ENCODE measurements around the gene CEP85.

The CEP85 gene

DNA sequence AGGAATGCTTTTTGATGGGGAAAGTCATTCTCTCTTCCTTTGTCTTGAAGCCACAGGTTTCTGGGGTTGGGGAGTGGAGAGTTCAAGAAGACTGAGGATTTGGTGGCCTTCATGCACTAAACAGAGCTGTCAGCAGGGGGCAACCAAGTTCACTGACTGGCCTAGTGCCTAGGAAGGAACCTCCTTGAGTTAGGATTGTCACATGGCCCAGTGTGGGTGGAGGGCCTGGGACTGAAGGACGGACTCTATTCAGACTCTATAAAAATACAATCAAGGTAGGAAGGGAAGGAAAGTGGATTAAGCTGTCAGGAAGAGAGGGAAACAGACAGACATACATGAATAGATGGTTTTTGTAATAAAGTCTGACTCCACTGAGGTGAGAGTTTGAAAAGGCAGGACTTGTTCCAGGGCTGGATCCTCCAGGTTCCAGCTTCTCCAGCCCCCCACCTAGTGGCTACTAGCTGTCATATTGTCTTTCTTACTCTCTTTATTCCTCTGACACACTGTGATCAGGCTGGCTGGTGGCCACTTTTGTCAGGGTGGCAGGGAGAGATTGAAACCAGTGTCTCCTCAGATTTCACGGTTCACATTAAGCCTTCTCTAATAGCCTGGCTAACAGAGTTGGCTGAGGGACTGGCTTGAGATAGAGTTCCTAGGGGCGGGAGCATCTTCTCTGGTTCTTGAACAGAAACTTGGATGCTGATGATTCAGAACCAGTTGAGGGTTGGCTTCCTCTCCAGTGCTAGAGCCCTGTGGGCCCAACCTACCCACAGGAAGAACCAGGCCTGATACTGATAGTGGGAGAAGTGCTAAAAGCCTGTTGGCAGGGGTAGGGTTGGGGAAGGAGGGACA is 41.8 kb downstream of the CEP85 start:
- peak; percentile 72 for DNase-seq (ENCODE audit: low read depth, low spot score)
- H3K4me3 ChIP-seq (ENCODE audit: low read length) = no peak overlapping the region

- DNase-seq (ENCODE audit: low read depth, low spot score) = no peak
- H3K4me3 ChIP-seq (ENCODE audit: low read length) = no peak overlapping the region
Measured at GRCh38 chr1:26276432-26276838, 42.4 kb downstream of the CEP85 start.

DNA sequence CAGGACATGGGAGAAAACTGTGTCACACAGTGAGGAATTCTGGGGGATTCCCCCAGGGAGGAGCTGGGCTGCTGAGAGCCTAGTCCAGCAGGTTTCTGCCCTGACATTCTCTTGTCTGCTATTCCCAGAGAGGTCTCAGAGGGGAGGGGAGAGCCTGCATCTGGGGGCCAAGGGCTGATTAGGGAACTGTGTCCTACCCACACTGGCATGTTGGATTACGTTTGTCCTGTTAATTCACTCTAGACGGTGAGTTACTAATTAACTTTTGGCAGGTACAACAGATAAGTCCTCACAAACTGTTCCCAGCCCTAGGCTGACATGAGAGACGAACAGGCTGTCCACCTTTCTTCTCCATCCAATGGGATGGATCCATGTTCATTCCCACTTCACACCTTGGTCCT is 43.3 kb downstream of the CEP85 start:
- no peak overlapping the region for H3K4me3 ChIP-seq (ENCODE audit: low read length)
- DNase-seq (ENCODE audit: low read depth, low spot score) = no peak

GRCh38 chr1:26277719-26278118 is 43.7 kb downstream of the CEP85 start:
- no peak overlapping the region for H3K4me3 ChIP-seq (ENCODE audit: low read length)
- DNase-seq (ENCODE audit: low read depth, low spot score) = no peak

DNA sequence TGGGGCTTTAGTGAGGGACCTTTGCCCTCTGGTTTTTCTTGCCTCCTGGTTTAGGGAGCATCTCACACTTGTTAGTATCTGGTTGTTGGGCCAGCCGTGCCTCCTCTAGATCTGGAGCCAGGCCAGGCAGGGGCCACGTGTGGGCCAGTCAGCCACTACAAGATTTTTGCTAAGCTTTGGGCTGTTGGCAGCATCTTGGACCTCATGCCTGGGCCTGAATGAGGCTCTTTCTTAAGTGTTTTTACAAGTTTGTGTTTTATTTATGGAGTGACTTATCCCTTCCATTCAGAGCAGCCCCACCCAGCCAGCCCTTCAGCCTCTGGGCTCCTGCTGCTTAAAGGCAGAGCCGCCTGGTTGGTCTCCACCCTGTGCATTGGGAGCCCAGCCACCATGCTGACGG is 44.3 kb downstream of the CEP85 start:
- no peak overlapping the region for H3K4me3 ChIP-seq (ENCODE audit: low read length)
- no peak for DNase-seq (ENCODE audit: low read depth, low spot score)

GRCh38 chr1:26278724-26279455 is 44.9 kb downstream of the CEP85 start:
- H3K4me3 ChIP-seq (ENCODE audit: low read length) = peak overlapping the region; percentile 76
- DNase-seq (ENCODE audit: low read depth, low spot score) = no peak

DNA sequence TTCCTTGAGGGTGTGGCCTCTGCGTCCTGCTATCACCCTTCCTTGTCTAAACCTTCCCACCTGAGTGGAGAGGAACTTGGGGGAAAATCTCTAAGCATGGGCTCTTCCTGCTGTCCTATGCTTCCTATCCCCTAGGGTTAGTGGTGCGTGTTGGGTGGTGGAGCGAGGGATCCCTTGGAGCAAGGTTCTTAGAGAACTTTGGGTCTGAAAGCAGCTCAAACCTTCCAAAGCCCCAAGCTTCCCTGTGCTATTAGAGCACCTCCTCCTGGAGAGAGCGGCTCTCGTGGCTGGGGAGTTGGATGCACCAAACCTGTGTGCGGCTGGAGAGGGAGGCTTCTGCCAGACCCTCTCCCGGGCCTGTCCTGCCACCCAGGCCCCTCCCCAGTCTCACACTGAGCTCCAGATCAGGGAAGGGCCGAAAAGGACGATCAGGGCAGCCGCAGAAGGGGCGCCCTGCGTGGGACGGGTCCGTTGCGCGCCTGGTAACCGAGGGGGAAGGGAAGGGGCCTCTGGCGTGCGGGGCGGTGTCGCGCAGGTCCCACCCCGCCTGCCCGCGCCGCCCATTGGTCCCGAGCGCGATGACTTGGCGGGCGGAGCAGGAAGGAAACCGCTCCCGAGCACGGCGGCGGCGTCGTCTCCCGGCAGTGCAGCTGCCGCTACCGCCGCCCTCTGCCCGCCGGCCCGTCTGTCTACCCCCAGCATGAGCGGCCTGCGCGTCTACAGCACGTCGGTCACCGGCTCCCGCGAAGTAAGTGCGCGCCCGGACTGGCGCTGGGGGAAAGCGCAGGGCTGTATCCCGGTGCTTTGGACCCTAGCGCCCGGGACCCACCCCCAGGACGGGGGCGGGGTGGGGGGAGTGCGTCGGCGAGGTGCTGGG is 45.7 kb downstream of the CEP85 start, which contains the start of gene SH3BGRL3:
SH3BGRL3 (plus strand) TSS at position 631 of the 877 bp plus-strand sequence; CDS start at position 701, 70 bp downstream.
- peak within 1 kb of the TSS; percentile 76 for H3K4me3 ChIP-seq (ENCODE audit: low read length)
- peak; percentile 72 for DNase-seq (ENCODE audit: low read depth, low spot score)

DNA sequence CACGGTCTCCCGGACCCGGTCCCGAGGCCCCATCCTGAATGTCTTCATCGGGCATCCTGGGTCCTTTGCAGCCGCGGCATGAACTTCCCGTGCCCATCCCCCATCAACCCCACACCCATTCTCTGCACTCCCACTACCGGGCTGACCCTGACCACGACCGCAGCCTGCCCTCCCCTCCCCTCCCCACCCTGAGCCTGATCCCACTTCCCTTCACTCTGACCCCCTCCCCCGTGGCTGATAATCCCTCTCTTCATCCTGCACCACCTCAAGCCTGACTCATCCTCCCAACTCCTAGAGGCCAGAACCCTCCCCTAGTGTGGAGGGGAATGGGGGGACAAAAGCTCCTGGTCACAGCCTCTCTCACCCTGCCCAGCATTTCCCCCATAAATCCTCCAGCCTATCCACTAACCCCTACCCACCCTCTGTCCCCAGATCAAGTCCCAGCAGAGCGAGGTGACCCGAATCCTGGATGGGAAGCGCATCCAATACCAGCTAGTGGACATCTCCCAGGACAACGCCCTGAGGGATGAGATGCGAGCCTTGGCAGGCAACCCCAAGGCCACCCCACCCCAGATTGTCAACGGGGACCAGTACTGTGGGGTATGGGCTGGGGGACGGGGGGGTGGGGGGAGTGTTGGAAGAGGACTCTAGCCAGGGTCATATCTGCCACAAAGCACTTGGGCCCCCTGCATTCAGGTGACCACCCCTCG is 46.5 kb downstream of the CEP85 start:
- peak; percentile 43 for DNase-seq (ENCODE audit: low read depth, low spot score)
- peak overlapping the region; percentile 76 for H3K4me3 ChIP-seq (ENCODE audit: low read length)

GRCh38 chr1:26281091-26281958 is 47.3 kb downstream of the CEP85 start:
- no peak for DNase-seq (ENCODE audit: low read depth, low spot score)
- H3K4me3 ChIP-seq (ENCODE audit: low read length) = peak overlapping the region; percentile 76; the same call in 1 of the 2 replicates

GRCh38 chr1:26281971-26282370 is 48.0 kb downstream of the CEP85 start:
- no peak for DNase-seq (ENCODE audit: low read depth, low spot score)
- H3K4me3 ChIP-seq (ENCODE audit: low read length) = no peak overlapping the region

- no peak for DNase-seq (ENCODE audit: low read depth, low spot score)
- H3K4me3 ChIP-seq (ENCODE audit: low read length) = no peak overlapping the region
Measured at GRCh38 chr1:26282401-26282918, 48.5 kb downstream of the CEP85 start.

- no peak for DNase-seq (ENCODE audit: low read depth, low spot score)
- H3K4me3 ChIP-seq (ENCODE audit: low read length) = no peak overlapping the region
Measured at GRCh38 chr1:26283279-26283853, 49.4 kb downstream of the CEP85 start.

DNA sequence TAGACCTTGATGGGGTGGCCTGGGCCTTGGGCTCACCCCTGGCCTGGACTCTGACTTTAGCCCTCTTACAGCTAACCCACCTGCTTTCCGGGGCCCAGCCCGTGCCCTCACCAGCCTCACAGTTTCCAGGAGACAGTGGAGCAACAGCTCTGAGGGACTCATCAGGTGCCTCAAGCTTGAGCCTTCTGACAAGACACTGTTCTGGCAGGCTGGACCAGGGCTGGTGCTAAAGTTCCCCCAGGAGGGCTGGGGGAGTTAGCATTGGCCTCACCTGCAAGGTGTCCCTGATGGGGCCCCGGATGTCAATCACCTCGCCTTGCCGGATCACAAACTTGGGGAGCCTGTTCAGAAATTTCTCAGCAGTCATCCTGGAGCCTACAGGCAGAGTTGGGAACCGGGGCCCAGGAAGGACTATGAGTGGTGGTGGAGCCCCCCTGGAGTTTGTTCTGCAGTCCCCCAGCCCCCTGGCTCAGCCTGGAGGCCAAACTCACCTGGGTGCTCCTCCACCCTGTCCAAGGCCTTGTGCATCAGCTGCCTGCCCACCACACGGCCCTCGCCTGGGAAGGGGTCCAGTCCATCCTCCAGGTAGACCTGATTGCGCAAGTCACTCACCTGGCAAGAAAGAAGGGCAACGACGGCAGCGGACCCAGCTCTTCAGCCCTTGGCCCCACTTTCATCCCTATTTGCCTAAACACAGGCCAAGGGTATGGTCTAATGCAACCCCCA is 50.0 kb downstream of the CEP85 start:
- no peak overlapping the region for H3K4me3 ChIP-seq (ENCODE audit: low read length)
- no peak for DNase-seq (ENCODE audit: low read depth, low spot score)

GRCh38 chr1:26284597-26285347 is 50.8 kb downstream of the CEP85 start:
- DNase-seq (ENCODE audit: low read depth, low spot score) = peak; percentile 86
- no peak overlapping the region for H3K4me3 ChIP-seq (ENCODE audit: low read length)

DNA sequence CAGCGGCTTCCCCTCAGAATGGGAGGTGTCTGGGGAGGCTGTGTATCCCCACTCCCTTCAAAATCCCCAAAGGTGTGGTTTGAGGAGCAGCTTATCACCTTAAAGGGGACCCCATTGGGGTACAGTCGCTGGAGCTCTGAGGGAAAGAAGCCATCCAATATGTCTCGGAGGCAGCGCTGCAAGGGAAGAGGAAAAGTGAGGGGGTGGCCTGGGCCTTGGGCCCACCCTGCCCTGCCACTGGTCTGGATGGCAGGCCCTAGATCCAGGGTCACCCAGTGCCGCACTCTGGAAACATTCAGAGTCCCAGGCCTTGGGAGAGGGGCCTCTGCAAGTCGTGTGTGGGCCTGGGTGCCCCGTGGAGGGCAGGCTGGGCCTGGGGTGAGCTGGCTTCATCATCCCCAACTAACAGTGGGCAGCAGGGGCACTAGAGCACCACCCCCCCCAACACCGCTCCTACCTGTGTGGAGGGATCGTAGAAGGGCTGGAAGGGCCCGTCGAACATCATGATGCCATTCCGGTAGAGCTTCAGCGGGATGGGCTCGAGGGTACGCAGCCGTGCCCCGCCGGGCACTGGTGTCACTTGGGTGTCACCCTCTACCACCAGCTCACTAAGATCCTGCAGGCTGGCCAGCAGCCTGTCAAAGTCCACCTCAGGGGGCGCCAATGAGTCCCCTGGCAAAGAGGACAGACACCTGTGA is 51.5 kb downstream of the CEP85 start:
- H3K4me3 ChIP-seq (ENCODE audit: low read length) = no peak overlapping the region
- no peak for DNase-seq (ENCODE audit: low read depth, low spot score)

GRCh38 chr1:26286064-26286416 is 52.0 kb downstream of the CEP85 start:
- H3K4me3 ChIP-seq (ENCODE audit: low read length) = no peak overlapping the region
- no peak for DNase-seq (ENCODE audit: low read depth, low spot score)
